ENCODE data around the gene ST6GALNAC4. TPM values are rescaled to one million over a fixed set of nuclear protein-coding genes. Genes with fewer than 3 reads are reported as not detected.

Gene ST6GALNAC4
- total RNA-seq, 1 donor from 2014 or later = 5.5 TPM

DNA sequence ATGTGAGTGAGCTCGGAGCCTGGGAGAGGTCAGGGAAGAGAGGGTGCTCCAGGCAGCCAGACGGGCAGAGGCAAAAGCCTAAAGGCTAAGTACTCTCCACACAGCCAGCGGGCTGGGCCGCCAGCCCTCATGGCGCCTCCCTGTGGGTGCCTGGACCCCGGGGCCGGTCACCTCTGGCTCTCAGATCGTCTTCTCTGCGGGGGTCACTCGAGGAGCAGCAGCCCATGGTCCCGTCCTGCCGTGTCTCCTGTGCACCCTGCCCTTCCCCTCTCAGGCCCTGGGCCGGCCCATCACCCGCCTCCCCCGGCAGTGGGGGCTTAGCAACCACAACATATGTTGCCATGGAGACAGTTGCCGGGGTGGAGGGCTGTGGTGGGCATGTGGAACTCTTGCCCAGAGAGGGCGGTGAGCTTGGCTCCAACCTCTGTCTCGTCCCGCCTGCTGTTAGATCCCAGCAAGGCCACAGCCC is 43.6 kb downstream of the ST6GALNAC4 start:
- peak; percentile 48 for DNase-seq (ENCODE audit: low spot score)
- Mint-ChIP-seq H3K27me3 (ENCODE audit: insufficient read depth, low read depth) (peaks cover 8% of the 10 kb centered on the region), H3K4me3 (peak overlapping the region; percentile 63), H3K4me1 (peaks cover 53% of the 10 kb centered on the region), H3K9me3 (no peaks in the 10 kb centered on the region), H3K36me3 (no peaks in the 10 kb centered on the region), H3K27ac (peak overlapping the region; percentile 97)
- H3K4me3 ChIP-seq = no peak overlapping the region
- H3K9ac ChIP-seq = no peak overlapping the region
- no peaks in the 10 kb centered on the region for H3K27me3 ChIP-seq
- no peaks in the 10 kb centered on the region for H3K36me3 ChIP-seq
- H2AFZ ChIP-seq (replicated peaks) = no peak overlapping the region
- H3K9me3 ChIP-seq (ENCODE audit: low read depth) = no peaks in the 10 kb centered on the region
- TF ChIP-seq EZH2phosphoT487 (IDR thresholded peaks at IDR 0.05) (no peak), EZH2 (IDR thresholded peaks at IDR 0.05) (no peak)
- TF ChIP-seq, protein P1, sequence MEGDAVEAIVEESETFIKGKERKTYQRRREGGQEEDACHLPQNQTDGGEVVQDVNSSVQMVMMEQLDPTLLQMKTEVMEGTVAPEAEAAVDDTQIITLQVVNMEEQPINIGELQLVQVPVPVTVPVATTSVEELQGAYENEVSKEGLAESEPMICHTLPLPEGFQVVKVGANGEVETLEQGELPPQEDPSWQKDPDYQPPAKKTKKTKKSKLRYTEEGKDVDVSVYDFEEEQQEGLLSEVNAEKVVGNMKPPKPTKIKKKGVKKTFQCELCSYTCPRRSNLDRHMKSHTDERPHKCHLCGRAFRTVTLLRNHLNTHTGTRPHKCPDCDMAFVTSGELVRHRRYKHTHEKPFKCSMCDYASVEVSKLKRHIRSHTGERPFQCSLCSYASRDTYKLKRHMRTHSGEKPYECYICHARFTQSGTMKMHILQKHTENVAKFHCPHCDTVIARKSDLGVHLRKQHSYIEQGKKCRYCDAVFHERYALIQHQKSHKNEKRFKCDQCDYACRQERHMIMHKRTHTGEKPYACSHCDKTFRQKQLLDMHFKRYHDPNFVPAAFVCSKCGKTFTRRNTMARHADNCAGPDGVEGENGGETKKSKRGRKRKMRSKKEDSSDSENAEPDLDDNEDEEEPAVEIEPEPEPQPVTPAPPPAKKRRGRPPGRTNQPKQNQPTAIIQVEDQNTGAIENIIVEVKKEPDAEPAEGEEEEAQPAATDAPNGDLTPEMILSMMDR (IDR thresholded peaks at IDR 0.05) = no peak
- no peaks in the 10 kb centered on the region for H3K79me2 ChIP-seq (ENCODE audit: low read depth)
- peaks cover 6% of the 10 kb centered on the region for H3F3A ChIP-seq (ENCODE audit: low read depth)
- no peak overlapping the region for H3K4me2 ChIP-seq
- H4K20me1 ChIP-seq (ENCODE audit: low read depth) = no peaks in the 10 kb centered on the region
- H3K4me1 ChIP-seq = peaks cover 14% of the 10 kb centered on the region
- no peak overlapping the region for H3K27ac ChIP-seq

DNA sequence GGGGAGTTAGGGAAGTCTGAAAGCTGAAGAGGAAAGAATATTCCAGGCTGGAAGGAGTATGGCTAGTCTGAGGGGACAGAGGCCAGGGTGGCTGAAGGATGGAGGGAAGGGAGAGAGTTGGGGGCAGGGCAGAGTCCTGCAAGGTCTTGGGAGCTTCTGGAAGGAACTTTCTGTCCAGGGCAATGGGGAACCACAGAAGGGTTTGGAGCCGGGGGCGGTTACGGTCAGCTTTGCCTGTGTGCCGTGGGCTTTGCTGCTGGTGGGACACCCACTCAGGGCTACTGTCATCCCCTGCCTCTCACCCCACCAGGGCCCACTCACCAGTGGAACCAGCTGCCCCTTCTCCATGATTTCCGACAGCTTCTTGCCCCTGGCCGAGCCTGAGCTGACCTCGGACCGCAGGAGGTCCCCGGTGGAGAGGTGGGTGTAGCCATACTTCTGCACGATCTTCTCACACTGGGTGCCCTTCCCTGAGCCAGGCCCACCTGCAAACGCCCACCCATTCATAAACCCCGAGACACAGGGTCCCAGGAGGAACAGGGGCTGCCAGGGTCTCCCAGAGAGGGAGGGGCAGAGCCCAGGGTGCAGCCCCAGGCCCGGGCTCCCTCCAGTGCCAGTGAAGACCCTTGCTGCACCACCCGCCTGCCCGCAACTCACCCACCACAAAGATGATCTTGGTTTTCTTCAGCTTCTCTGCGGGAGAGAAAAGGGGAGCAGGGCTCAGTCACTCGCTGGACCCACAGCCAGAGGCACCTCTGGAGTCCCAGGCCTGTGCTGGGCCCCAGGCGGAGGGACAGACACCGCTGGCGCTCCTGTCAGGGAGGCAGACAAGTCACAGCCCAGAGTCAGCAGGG is 44.2 kb downstream of the ST6GALNAC4 start:
- TF ChIP-seq, protein P1 (IDR thresholded peaks at IDR 0.05) = no peak
- TF ChIP-seq EZH2phosphoT487 (IDR thresholded peaks at IDR 0.05) = no peak
- TF ChIP-seq EZH2 (IDR thresholded peaks at IDR 0.05) = no peak
- H3K79me2 ChIP-seq (ENCODE audit: low read depth) = no peaks in the 10 kb centered on the region
- no peaks in the 10 kb centered on the region for H3K9me3 ChIP-seq (ENCODE audit: low read depth)
- Mint-ChIP-seq H3K36me3 (no peaks in the 10 kb centered on the region), H3K27ac (peak overlapping the region; percentile 97), H3K4me3 (peak overlapping the region; percentile 63), H3K4me1 (peaks cover 49% of the 10 kb centered on the region), H3K9me3 (no peaks in the 10 kb centered on the region), H3K27me3 (ENCODE audit: insufficient read depth, low read depth) (peaks cover 8% of the 10 kb centered on the region)
- H3F3A ChIP-seq (ENCODE audit: low read depth) = no peaks in the 10 kb centered on the region
- no peak overlapping the region for H3K9ac ChIP-seq
- no peak overlapping the region for H2AFZ ChIP-seq (replicated peaks)
- no peak overlapping the region for H3K4me2 ChIP-seq
- H3K27ac ChIP-seq = no peak overlapping the region
- no peak overlapping the region for H3K4me3 ChIP-seq
- H4K20me1 ChIP-seq (ENCODE audit: low read depth) = no peaks in the 10 kb centered on the region
- peaks cover 8% of the 10 kb centered on the region for H3K4me1 ChIP-seq
- no peaks in the 10 kb centered on the region for H3K27me3 ChIP-seq
- DNase-seq (ENCODE audit: low spot score) = no peak
- H3K36me3 ChIP-seq = no peaks in the 10 kb centered on the region

DNA sequence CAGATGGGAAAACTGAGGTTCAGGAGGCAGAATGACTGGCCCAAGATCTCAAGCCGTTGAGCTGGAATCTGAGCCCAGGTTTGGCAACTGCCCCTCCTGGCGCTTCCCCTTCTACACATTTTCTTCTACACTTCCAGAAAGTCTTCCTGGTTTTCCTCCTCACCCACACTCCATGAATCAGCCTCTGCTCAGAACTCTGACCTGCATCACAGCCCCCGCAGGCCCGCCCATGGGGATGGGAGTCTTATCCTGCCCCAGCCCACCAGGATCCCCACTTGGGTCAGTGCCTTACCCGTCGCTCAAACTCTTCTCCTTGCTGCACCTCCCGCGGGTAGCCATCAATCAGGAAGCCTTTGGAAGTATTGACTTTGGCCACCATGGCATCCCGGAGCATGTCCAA is 45.3 kb downstream of the ST6GALNAC4 start:
- Histone ChIP-seq H3K79me2 (ENCODE audit: low read depth) (no peaks in the 10 kb centered on the region), H3K27me3 (no peaks in the 10 kb centered on the region), H3K9ac (no peak overlapping the region), H3K4me2 (no peak overlapping the region), H4K20me1 (ENCODE audit: low read depth) (no peaks in the 10 kb centered on the region), H3K4me1 (no peaks in the 10 kb centered on the region), H3K36me3 (no peaks in the 10 kb centered on the region), H3F3A (ENCODE audit: low read depth) (no peaks in the 10 kb centered on the region), H3K9me3 (ENCODE audit: low read depth) (no peaks in the 10 kb centered on the region), H3K4me3 (no peak overlapping the region), H3K27ac (no peak overlapping the region), H2AFZ (replicated peaks) (no peak overlapping the region)
- peaks cover 52% of the 10 kb centered on the region for H3K4me1 Mint-ChIP-seq
- peak overlapping the region; percentile 49 for H3K4me3 Mint-ChIP-seq
- TF ChIP-seq EZH2phosphoT487 (IDR thresholded peaks at IDR 0.05) (no peak), EZH2 (IDR thresholded peaks at IDR 0.05) (no peak)
- TF ChIP-seq, protein P1 (IDR thresholded peaks at IDR 0.05) = no peak
- H3K9me3 Mint-ChIP-seq = no peaks in the 10 kb centered on the region
- no peak overlapping the region for H3K27ac Mint-ChIP-seq
- DNase-seq (ENCODE audit: low spot score) = no peak
- H3K36me3 Mint-ChIP-seq = no peaks in the 10 kb centered on the region
- H3K27me3 Mint-ChIP-seq (ENCODE audit: insufficient read depth, low read depth) = peaks cover 10% of the 10 kb centered on the region
